Breast epithelium (tissue), 3 donors: ENCODE measurements around the gene GAN.

Experiments used
- POLR2A ChIP-seq: fragments of 450-650 bp; IDR thresholded peaks from one replicate; pipeline ENCODE4 v1.6.1; 2016; ENCODE audit warnings: antibody characterized with exemption, mild to moderate bottlenecking, moderate library complexity
- POLR2AphosphoS5 ChIP-seq, 3 donors: sonication (generic); formaldehyde crosslinking; IDR thresholded peaks; one replicate each; pipeline ENCODE4 v1.6.1; 2017; ENCODE audit warnings: antibody characterized with exemption in 3 of 3
- TF ChIP-seq, protein P1 (sequence below), 3 donors: fragments of 450-650 bp; IDR thresholded peaks; one replicate each; pipeline ENCODE4 v1.5.1; 2016 to 2017; ENCODE audit warnings: antibody characterized with exemption in 3 of 3, mild to moderate bottlenecking in 3 of 3, moderate library complexity in 3 of 3

DNA sequence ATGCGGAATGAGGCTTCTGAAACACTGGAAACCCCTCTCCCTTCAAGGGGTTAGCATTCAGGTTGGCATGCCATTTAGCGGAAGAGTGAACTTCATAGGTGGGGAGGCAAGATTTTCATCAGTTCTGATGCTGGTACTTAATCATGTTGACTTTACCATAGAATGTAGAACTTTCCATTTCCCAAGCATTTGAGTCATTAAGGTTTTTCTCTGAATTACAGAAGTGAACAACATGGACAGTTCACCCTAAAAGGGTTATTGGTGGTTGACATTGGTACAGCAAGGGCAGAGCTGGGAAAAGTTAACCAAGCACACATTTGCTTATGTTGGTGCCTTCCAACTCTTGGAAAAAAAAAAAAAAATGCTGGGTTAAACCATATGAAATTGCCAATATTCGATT lies 39.1 kb downstream of the GAN start:
- TF ChIP-seq, protein P1, sequence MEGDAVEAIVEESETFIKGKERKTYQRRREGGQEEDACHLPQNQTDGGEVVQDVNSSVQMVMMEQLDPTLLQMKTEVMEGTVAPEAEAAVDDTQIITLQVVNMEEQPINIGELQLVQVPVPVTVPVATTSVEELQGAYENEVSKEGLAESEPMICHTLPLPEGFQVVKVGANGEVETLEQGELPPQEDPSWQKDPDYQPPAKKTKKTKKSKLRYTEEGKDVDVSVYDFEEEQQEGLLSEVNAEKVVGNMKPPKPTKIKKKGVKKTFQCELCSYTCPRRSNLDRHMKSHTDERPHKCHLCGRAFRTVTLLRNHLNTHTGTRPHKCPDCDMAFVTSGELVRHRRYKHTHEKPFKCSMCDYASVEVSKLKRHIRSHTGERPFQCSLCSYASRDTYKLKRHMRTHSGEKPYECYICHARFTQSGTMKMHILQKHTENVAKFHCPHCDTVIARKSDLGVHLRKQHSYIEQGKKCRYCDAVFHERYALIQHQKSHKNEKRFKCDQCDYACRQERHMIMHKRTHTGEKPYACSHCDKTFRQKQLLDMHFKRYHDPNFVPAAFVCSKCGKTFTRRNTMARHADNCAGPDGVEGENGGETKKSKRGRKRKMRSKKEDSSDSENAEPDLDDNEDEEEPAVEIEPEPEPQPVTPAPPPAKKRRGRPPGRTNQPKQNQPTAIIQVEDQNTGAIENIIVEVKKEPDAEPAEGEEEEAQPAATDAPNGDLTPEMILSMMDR (IDR thresholded peaks at IDR 0.05), result no peak
- no peak for TF ChIP-seq POLR2A
- TF ChIP-seq POLR2AphosphoS5 (IDR thresholded peaks at IDR 0.05), result no peak
